Activated CD4-positive, alpha-beta T cell treated with anti-CD3 and anti-CD28 coated beads, Interleukin-2, amount 10 ng/mL, durations not matched to agents 24 days and 14 days (primary cell): ENCODE measurements around the gene GJA9. TPM values are rescaled to one million over a fixed set of nuclear protein-coding genes. Genes with fewer than 3 reads are reported as not detected.
A peak's percentile ranks its signal among the peaks of the same experiment; 100 is the strongest.

Source experiments
- DNase-seq: peaks from one replicate; pipeline ENCODE4 v3.0.0; 2022
- H3K27ac Mint-ChIP-seq: one replicate; pipeline ENCODE4 v1.8.0; 2022; ENCODE audit warnings: mild to moderate bottlenecking, mixed read lengths
- H3K27me3 Mint-ChIP-seq: one replicate; pipeline ENCODE4 v1.8.0; 2022; ENCODE audit warnings: mixed read lengths
- H3K36me3 Mint-ChIP-seq: one replicate; pipeline ENCODE4 v1.8.0; 2022; ENCODE audit warnings: low read depth, mild to moderate bottlenecking, mixed read lengths
- H3K4me1 Mint-ChIP-seq: one replicate; pipeline ENCODE4 v1.8.0; 2021; ENCODE audit warnings: mixed read lengths
- H3K4me3 Mint-ChIP-seq: one replicate; pipeline ENCODE4 v1.8.0; 2022; ENCODE audit warnings: mild to moderate bottlenecking, moderate library complexity, mixed read lengths
- H3K9me3 Mint-ChIP-seq: one replicate; pipeline ENCODE4 v1.8.0; 2021; ENCODE audit warnings: mixed read lengths
- intact Hi-C: fragments of 100-400 bp; cut with micrococcal nuclease; formaldehyde crosslinking; loops from one replicate; pipeline ENCODE4 v1.15.1; 2023
- total RNA-seq: library from RNA; stranded (reverse); gene quantifications from 2 replicates; pipeline ENCODE4 v1.2.3, GENCODE V29; 2022

GJA9 gene
- total RNA-seq, 1 donor from 2014 or later, result not detected

GRCh38 chr1:38898653-38899230 lies 17.4 kb upstream of the GJA9 start:
- H3K9me3 Mint-ChIP-seq, result no peaks in the 10 kb centered on the region
- intact Hi-C loops, result no loop called here
- H3K27ac Mint-ChIP-seq, result no peak overlapping the region
- H3K36me3 Mint-ChIP-seq, result no peaks in the 10 kb centered on the region
- no peak overlapping the region for H3K4me3 Mint-ChIP-seq
- no peaks in the 10 kb centered on the region for H3K4me1 Mint-ChIP-seq
- DNase-seq, result no peak
- peaks cover 2% of the 10 kb centered on the region for H3K27me3 Mint-ChIP-seq

GRCh38 chr1:38896169-38896568 lies 14.8 kb upstream of the GJA9 start:
- peaks cover 2% of the 10 kb centered on the region for H3K27me3 Mint-ChIP-seq
- intact Hi-C loops, result no loop called here
- H3K9me3 Mint-ChIP-seq, result no peaks in the 10 kb centered on the region
- H3K4me3 Mint-ChIP-seq, result no peak overlapping the region
- no peaks in the 10 kb centered on the region for H3K36me3 Mint-ChIP-seq
- H3K27ac Mint-ChIP-seq, result no peak overlapping the region
- H3K4me1 Mint-ChIP-seq, result no peaks in the 10 kb centered on the region
- DNase-seq, result no peak

GRCh38 chr1:38892976-38893375 lies 11.6 kb upstream of the GJA9 start:
- H3K36me3 Mint-ChIP-seq, result no peaks in the 10 kb centered on the region
- H3K27me3 Mint-ChIP-seq, result peaks cover 9% of the 10 kb centered on the region
- H3K4me3 Mint-ChIP-seq, result no peak overlapping the region
- H3K4me1 Mint-ChIP-seq, result no peaks in the 10 kb centered on the region
- H3K27ac Mint-ChIP-seq, result no peak overlapping the region
- no peaks in the 10 kb centered on the region for H3K9me3 Mint-ChIP-seq
- DNase-seq, result no peak
- intact Hi-C loops, result no loop called here

GRCh38 chr1:38891753-38892152 lies 10.4 kb upstream of the GJA9 start:
- Mint-ChIP-seq H3K4me1 (no peaks in the 10 kb centered on the region), H3K36me3 (no peaks in the 10 kb centered on the region), H3K9me3 (no peaks in the 10 kb centered on the region), H3K4me3 (no peak overlapping the region), H3K27me3 (peaks cover 10% of the 10 kb centered on the region), H3K27ac (no peak overlapping the region)
- no peak for DNase-seq
- intact Hi-C loops, result no loop called here

- no peak for DNase-seq
- intact Hi-C loops, result no loop called here
- Mint-ChIP-seq H3K27me3 (peaks cover 22% of the 10 kb centered on the region), H3K4me1 (no peaks in the 10 kb centered on the region), H3K4me3 (no peak overlapping the region), H3K27ac (no peak overlapping the region), H3K36me3 (no peaks in the 10 kb centered on the region), H3K9me3 (no peaks in the 10 kb centered on the region)
Measured at GRCh38 chr1:38889589-38889988, 8.2 kb upstream of the GJA9 start.

- no peak for DNase-seq
- Mint-ChIP-seq H3K36me3 (no peaks in the 10 kb centered on the region), H3K4me1 (no peaks in the 10 kb centered on the region), H3K4me3 (no peak overlapping the region), H3K9me3 (no peaks in the 10 kb centered on the region), H3K27ac (no peak overlapping the region), H3K27me3 (peaks cover 22% of the 10 kb centered on the region)
- intact Hi-C loops, result no loop called here
Measured at GRCh38 chr1:38888423-38889333, 7.3 kb upstream of the GJA9 start.

- Mint-ChIP-seq H3K4me1 (no peaks in the 10 kb centered on the region), H3K27me3 (peaks cover 23% of the 10 kb centered on the region), H3K36me3 (no peaks in the 10 kb centered on the region), H3K9me3 (no peaks in the 10 kb centered on the region), H3K4me3 (no peak overlapping the region), H3K27ac (no peak overlapping the region)
- intact Hi-C loops, result no loop called here
- no peak for DNase-seq
Measured at GRCh38 chr1:38885092-38885491, 3.7 kb upstream of the GJA9 start.

GRCh38 chr1:38875811-38876210 lies 5.6 kb downstream of the GJA9 start:
- Mint-ChIP-seq H3K4me3 (no peak overlapping the region), H3K9me3 (no peaks in the 10 kb centered on the region), H3K27ac (no peak overlapping the region), H3K4me1 (peaks cover 26% of the 10 kb centered on the region), H3K27me3 (no peaks in the 10 kb centered on the region), H3K36me3 (peaks cover 3% of the 10 kb centered on the region)
- intact Hi-C loops, result no loop called here
- no peak for DNase-seq

- intact Hi-C loops, result loop anchor here (1.0 to 5.0 kb wide), 5 partner anchors 14 to 704 kb away; partner anchors contain the start of genes AKIRIN1, NDUFS5, PABPC4 and RRAGC
- peaks cover 26% of the 10 kb centered on the region for H3K4me1 Mint-ChIP-seq
- H3K27ac Mint-ChIP-seq, result peak within 1 kb of the TSS; percentile 81
- peak within 1 kb of the TSS; percentile 91 for H3K4me3 Mint-ChIP-seq
- DNase-seq, result peak; percentile 99
- H3K9me3 Mint-ChIP-seq, result no peaks in the 10 kb centered on the region
- peaks cover 7% of the 10 kb centered on the region for H3K36me3 Mint-ChIP-seq
- H3K27me3 Mint-ChIP-seq, result no peaks in the 10 kb centered on the region
Measured at GRCh38 chr1:38873027-38873969, 8.1 kb downstream of the GJA9 start, which contains the start of gene MYCBP. MYCBP (minus strand) TSS chr1:38873348; CDS start chr1:38873305, 43 bp downstream.

GRCh38 chr1:38872401-38873026 lies 8.9 kb downstream of the GJA9 start:
- peaks cover 30% of the 10 kb centered on the region for H3K4me1 Mint-ChIP-seq
- DNase-seq, result peak; percentile 82

GRCh38 chr1:38870996-38871395 lies 10.4 kb downstream of the GJA9 start:
- Mint-ChIP-seq H3K27me3 (no peaks in the 10 kb centered on the region), H3K4me3 (peak overlapping the region; percentile 91), H3K4me1 (peaks cover 30% of the 10 kb centered on the region)

More at GRCh38 chr1:38872401-38873026, 8.9 kb downstream of the GJA9 start:
- Mint-ChIP-seq H3K27ac (peak overlapping the region; percentile 81), H3K4me3 (peak overlapping the region; percentile 91), H3K9me3 (no peaks in the 10 kb centered on the region), H3K36me3 (peaks cover 7% of the 10 kb centered on the region), H3K27me3 (no peaks in the 10 kb centered on the region)
- intact Hi-C loops, result loop anchor here (1.0 to 5.0 kb wide), 5 partner anchors 13 to 705 kb away; partner anchors contain the start of genes AKIRIN1, NDUFS5, PABPC4 and RRAGC

GRCh38 chr1:38867208-38867607 lies 14.2 kb downstream of the GJA9 start:
- no peak overlapping the region for H3K4me3 Mint-ChIP-seq
- intact Hi-C loops, result no loop called here
- H3K27ac Mint-ChIP-seq, result no peak overlapping the region
- peaks cover 24% of the 10 kb centered on the region for H3K36me3 Mint-ChIP-seq
- peaks cover 19% of the 10 kb centered on the region for H3K4me1 Mint-ChIP-seq
- H3K9me3 Mint-ChIP-seq, result no peaks in the 10 kb centered on the region
- H3K27me3 Mint-ChIP-seq, result no peaks in the 10 kb centered on the region
- DNase-seq, result no peak

More at GRCh38 chr1:38870996-38871395, 10.4 kb downstream of the GJA9 start:
- no peak for DNase-seq
- Mint-ChIP-seq H3K27ac (peak overlapping the region; percentile 8), H3K36me3 (peaks cover 9% of the 10 kb centered on the region), H3K9me3 (no peaks in the 10 kb centered on the region)
- intact Hi-C loops, result loop anchor here (5.0 kb wide), 2 partner anchors 221 to 706 kb away; partner anchors contain the start of gene PABPC4

- Mint-ChIP-seq H3K4me3 (no peak overlapping the region), H3K36me3 (peaks cover 28% of the 10 kb centered on the region), H3K27ac (no peak overlapping the region), H3K9me3 (no peaks in the 10 kb centered on the region), H3K4me1 (peaks cover 13% of the 10 kb centered on the region), H3K27me3 (no peaks in the 10 kb centered on the region)
- DNase-seq, result no peak
- intact Hi-C loops, result no loop called here
Measured at GRCh38 chr1:38865112-38865715, 16.2 kb downstream of the GJA9 start.
